Lung (tissue), 12 donors: ENCODE data around the gene ZBTB7B. TPM values are rescaled to one million over a fixed set of nuclear protein-coding genes. Genes with fewer than 3 reads are reported as not detected.
"Not testable (repeated sequence)": the region's sequence is repeated elsewhere in the genome, so short reads cannot be mapped to it uniquely, and the experiment has no call there.

Experiments
- ATAC-seq: fragments of 200-7000 bp; cut with Tn5 transposase; one replicate; pipeline ENCODE4 v1.9.1; 2020; ENCODE audit warnings: moderate number of reproducible peaks; ENCODE audit not compliant: insufficient read depth, low FRiP score
- DNase-seq, 3 donors: peaks; one replicate each; pipeline ENCODE4 v3.0.0-alpha.2; 2013 to 2017
- H3K27ac ChIP-seq, 2 donors: one replicate each; pipeline ENCODE4 v1.5.1; 2013; ENCODE audit warnings: mild to moderate bottlenecking in 2 of 2, moderate library complexity in 2 of 2, control low read depth in 1 of 2, inconsistent platforms in 1 of 2, low read depth in 1 of 2, low read length in 1 of 2
- H3K27me3 ChIP-seq, 3 donors: one replicate each; pipeline ENCODE4 v1.5.1; 2013; ENCODE audit warnings: low read length in 2 of 3; ENCODE audit not compliant: control insufficient read depth in 3 of 3, insufficient read depth in 3 of 3
- H3K36me3 ChIP-seq, 4 donors: one replicate each; pipeline ENCODE4 v1.5.1; 2013; ENCODE audit warnings: low read length in 4 of 4, mild to moderate bottlenecking in 1 of 4, moderate library complexity in 1 of 4; ENCODE audit not compliant: control insufficient read depth in 4 of 4, insufficient read depth in 4 of 4
- H3K4me1 ChIP-seq, 5 donors: one replicate each; pipeline ENCODE4 v1.5.1; 2013; ENCODE audit warnings: low read length in 5 of 5, mild to moderate bottlenecking in 2 of 5, moderate library complexity in 1 of 5; ENCODE audit not compliant: control insufficient read depth in 5 of 5, insufficient read depth in 5 of 5
- H3K4me3 ChIP-seq: one replicate; pipeline ENCODE4 v1.5.1; 2013; ENCODE audit warnings: mild to moderate bottlenecking, control low read depth, moderate library complexity
- H3K9ac ChIP-seq, 2 donors: one replicate each; pipeline ENCODE4 v1.5.1; 2013; ENCODE audit warnings: low read length in 2 of 2, control low read depth in 1 of 2; ENCODE audit not compliant: insufficient read depth in 1 of 2
- H3K9me3 ChIP-seq, 4 donors: one replicate each; pipeline ENCODE4 v1.5.1; 2013; ENCODE audit warnings: low read length in 3 of 4, mild to moderate bottlenecking in 1 of 4, moderate library complexity in 1 of 4; ENCODE audit not compliant: control insufficient read depth in 4 of 4, insufficient read depth in 3 of 4
- CTCF ChIP-seq: IDR thresholded peaks from 2 replicates; pipeline ENCODE4 v1.5.1; 2012; ENCODE audit warnings: mild to moderate bottlenecking; ENCODE audit errors: control extremely low read depth, extremely low read depth
- WGBS, 2 donors: extraction: QIAGEN DNeasy Blood & Tissue Kit; methylation state at CpG; one replicate each; pipeline ENCODE4 v1.1.7; 2013; 5-methylcytosine and 5-hydroxymethylcytosine counted together
- polyA plus RNA-seq, 2 donors: library from polyadenylated mRNA; stranded (reverse); fragments of 200-250 nt; gene quantifications; one replicate each; pipeline ENCODE4 v1.2.1, GENCODE V29; 2013
- total RNA-seq, 2 donors: library from RNA; depleted of rRNA in 1 of 2; stranded (reverse); fragments of >200 nt in 1 of 2; gene quantifications; one replicate each; pipeline ENCODE4 v1.2.1, GENCODE V29; 2014 to 2021
- donor health status: control.
- donor health status: control.
- donor health status: Bipolar disorder and iron deficiency.
- donor health status: healthy.
- donor health status: DM: yes; HTN: yes; CAD: no.

ZBTB7B gene
- total and polyA plus RNA-seq, 4 donors = 41.9 to 83.3 (median 55.2) TPM

- peak; percentile 99 for ATAC-seq
- Histone ChIP-seq H3K4me1 (peaks cover 0 to 14% (median 6%) of the 10 kb centered on the region in 5 donors), H3K9ac (peak within 1 kb of the TSS; percentile 69 to 88), H3K36me3 (peaks cover 0 to 12% (median 6%) of the 10 kb centered on the region in 4 donors), H3K27ac (peak within 1 kb of the TSS; percentile 62 to 76), H3K9me3 (no peaks in the 10 kb centered on the region), H3K4me3 (peak within 1 kb of the TSS; percentile 82), H3K27me3 (no peaks in the 10 kb centered on the region)
- peak; percentile 98 to 100 (median 99) for DNase-seq
- 0 to 1% methylated on average over 26 of the region's 26 CpGs for WGBS, 2 donors
- no peak for TF ChIP-seq CTCF
These were observed 19.5 kb upstream of the ZBTB7B start, which contains the start of gene FLAD1 for GRCh38 chr1:154982897-154983648. TSS of gene FLAD1 (plus strand) at chr1:154983344. CDS start at chr1:154983695, 351 bp downstream.

GRCh38 chr1:154983776-154984466 lies 18.7 kb upstream of the ZBTB7B start:
- H3K27me3 ChIP-seq = no peaks in the 10 kb centered on the region
- H3K4me3 ChIP-seq = peak overlapping the region; percentile 82
- peak overlapping the region; percentile 69 to 88 for H3K9ac ChIP-seq
- H3K9me3 ChIP-seq = no peaks in the 10 kb centered on the region
- peaks cover 0 to 14% (median 6%) of the 10 kb centered on the region in 5 donors for H3K4me1 ChIP-seq
- no peak for ATAC-seq
- no peak for TF ChIP-seq CTCF
- H3K36me3 ChIP-seq = peaks cover 0 to 19% (median 9%) of the 10 kb centered on the region in 4 donors
- 17 to 20% methylated on average over 17 of the region's 17 CpGs for WGBS, 2 donors
- DNase-seq = no peak
- peak overlapping the region; percentile 62 to 76 for H3K27ac ChIP-seq

GRCh38 chr1:154986736-154987135 lies 15.9 kb upstream of the ZBTB7B start:
- not testable (repeated sequence) for ATAC-seq
- H3K36me3 ChIP-seq = peaks cover 0 to 33% (median 6%) of the 10 kb centered on the region in 4 donors
- 95 to 96% methylated on average over 4 of the region's 4 CpGs for WGBS, 2 donors

GRCh38 chr1:154987326-154987725 lies 15.3 kb upstream of the ZBTB7B start:
- TF ChIP-seq CTCF = no peak

More at GRCh38 chr1:154986736-154987135, 15.9 kb upstream of the ZBTB7B start:
- not testable (repeated sequence) for H3K9ac ChIP-seq, H3K4me3 ChIP-seq, H3K27me3 ChIP-seq, H3K27ac ChIP-seq, DNase-seq, H3K9me3 ChIP-seq
- H3K4me1 ChIP-seq = peaks cover 0 to 14% (median 6%) of the 10 kb centered on the region in 5 donors

More at GRCh38 chr1:154987326-154987725, 15.3 kb upstream of the ZBTB7B start:
- ATAC-seq (no peak), DNase-seq (no peak)
- Histone ChIP-seq H3K27ac (no peak overlapping the region), H3K4me3 (no peak overlapping the region), H3K27me3 (no peaks in the 10 kb centered on the region), H3K36me3 (peaks cover 0 to 33% (median 6%) of the 10 kb centered on the region in 4 donors), H3K9me3 (no peaks in the 10 kb centered on the region), H3K9ac (no peak overlapping the region), H3K4me1 (peaks cover 0 to 12% (median 6%) of the 10 kb centered on the region in 5 donors)
- WGBS, 2 donors = 67 to 70% methylated on average over 6 of the region's 6 CpGs
